Stimulated activated CD8-positive, alpha-beta memory T cell treated with anti-CD3 and anti-CD28 coated beads, Interleukin-4, amount 100 ng/mL, for 48 hours (primary cell): Measurements from ENCODE around the gene ZMYM4.

Experiments
- DNase-seq: peaks from one replicate; pipeline ENCODE4 v3.0.0-alpha.2; 2020

ZMYM4 gene

DNA sequence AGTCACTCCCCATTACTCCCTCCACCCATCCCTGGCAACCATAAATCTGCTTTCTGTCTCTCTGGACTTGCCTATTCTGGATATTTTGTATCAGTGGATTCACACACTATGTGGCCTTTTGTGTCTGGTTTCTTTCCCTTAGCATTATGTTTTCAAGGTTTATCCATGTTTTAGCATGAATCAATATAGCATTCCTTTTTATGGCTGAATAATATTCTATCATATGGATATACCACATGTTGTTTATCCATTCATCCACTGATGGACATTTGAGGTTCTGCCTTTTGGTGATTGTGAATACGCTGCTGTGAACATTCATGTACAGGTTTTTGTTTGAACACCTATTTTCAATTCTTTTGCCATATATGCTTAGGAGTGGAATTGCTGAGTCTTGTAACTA, 140.4 kb downstream of the ZMYM4 start:
- no peak for DNase-seq

DNA sequence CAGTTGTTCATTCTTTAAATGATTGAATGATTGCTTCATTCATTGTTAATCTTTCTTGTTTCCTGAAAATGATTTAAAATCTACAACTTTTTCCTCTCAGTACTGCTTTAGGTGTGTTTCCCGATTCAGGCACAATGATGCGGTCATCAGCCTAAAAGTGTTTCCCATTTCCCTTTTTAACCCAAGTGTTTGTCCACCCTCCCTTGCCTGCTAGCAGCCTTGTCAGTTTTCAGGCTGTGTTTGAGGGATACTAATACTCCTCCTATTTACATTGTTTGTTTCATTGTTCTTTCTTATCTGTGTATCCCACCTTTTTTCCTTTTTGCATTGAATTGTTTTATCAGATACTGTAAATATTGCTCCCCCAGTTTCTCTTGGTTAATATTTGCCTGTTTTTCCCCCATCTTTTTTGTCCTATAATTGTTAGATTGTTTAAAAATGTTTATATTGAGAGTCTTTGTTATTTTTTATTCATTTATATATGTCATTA, 157.6 kb downstream of the ZMYM4 start:
- no peak for DNase-seq

GRCh38 chr1:35428360-35428759, 159.9 kb downstream of the ZMYM4 start:
- DNase-seq, result no peak

DNA sequence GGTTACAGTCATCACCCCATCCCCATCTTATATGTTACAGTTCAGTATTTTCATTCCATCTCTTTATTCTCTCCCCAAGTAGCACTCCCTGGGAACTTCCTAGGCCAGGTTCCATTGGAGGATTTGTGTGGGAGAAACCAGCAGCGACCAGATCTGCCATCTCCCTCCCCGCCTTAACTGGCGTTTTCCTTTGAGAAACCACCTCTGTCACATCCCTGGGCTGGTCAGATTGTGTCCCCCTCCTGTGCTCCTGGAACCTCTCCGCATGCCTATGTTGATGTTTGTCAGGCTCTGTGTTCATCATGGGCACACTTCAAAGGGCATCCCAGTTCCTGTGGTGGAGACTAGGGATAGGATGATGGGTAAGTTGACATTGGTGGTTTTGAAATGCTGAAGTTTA, 162.3 kb downstream of the ZMYM4 start:
- DNase-seq, result no peak

- DNase-seq, result no peak
Observed at GRCh38 chr1:35431173-35431599, 162.7 kb downstream of the ZMYM4 start.

DNA sequence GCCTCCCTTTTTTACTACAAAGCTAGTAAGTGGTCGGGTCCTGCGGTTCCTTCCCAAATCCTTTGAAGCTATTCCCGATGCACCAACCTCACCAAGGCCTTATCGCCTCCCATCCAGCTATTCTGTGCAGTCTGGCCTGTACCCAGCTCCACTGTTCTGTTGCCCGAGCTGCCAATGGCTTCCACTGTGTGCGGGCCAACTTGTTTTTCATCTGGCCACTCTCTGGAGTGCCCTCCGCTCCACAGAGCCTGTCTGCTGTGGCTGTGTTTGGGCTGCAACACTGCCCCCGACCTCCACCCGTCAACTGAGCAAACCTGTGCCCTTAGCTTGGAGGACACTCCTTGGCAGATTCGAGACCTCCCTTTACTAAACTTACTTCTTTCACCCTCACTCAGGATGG, 163.7 kb downstream of the ZMYM4 start:
- DNase-seq, result no peak

GRCh38 chr1:35433714-35434113, 165.2 kb downstream of the ZMYM4 start:
- DNase-seq, result no peak

GRCh38 chr1:35434703-35435102, 166.2 kb downstream of the ZMYM4 start:
- DNase-seq, result no peak

GRCh38 chr1:35436078-35436477, 167.6 kb downstream of the ZMYM4 start:
- DNase-seq, result no peak

DNA sequence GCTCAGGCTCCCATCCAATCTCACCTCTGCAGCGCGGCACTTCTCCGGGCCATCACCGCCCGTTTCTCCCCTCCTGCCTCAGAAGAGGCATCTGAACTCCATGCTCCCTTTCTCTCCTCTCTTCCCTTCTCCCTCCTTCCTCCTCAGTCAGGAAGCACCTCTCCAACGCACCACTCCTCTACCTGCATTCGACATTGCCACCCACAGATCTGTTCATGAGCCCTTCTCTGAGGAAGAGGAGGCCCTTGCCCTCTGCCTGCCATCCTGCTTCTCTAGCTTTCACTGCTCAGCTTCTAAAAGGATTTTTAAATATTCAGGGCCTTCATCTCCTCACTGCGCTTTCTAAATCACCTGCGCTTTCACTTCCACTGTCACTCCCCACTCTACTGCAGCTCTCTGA, 168.7 kb downstream of the ZMYM4 start:
- no peak for DNase-seq

DNA sequence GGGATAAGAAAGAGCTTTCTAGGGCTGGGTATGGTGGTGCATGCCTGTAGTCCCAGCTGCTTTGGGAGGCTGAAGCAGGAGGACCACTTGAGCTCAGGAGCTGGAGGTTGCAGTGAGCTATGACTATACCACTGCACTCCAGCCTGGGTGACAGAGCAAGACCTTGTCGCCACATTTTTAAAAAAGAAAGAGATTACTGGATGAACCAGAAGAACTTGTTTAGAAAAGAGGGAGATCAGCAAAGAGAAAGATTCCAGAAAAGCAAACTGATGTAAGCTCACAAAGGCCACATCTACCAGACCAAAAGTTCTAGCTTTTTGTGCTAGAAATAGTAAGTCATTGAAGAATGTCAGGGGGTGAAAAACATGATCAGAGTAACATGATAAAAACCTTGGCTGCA, 171.1 kb downstream of the ZMYM4 start:
- no peak for DNase-seq

- no peak for DNase-seq
Observed at GRCh38 chr1:35441926-35442579, 173.5 kb downstream of the ZMYM4 start.

DNA sequence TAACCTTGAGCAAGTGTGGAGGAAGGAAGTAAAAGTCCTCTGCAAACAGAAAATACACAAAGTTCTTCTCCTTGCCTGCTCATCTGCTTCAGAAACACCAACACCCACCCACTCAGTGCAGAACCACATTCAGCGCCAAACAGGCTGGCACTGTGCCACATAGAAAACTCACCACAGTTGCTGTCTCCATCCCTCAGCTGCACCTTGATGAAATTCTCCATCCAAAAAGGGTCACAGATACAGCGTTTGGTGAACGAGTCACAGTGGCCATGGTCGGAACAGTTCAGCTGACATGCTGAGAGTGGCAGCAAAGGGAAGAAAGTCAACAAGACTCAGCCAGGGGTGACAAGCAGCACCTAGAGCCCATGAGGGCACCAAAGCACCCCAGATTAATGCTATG, 174.2 kb downstream of the ZMYM4 start:
- peak; percentile 67 for DNase-seq

DNA sequence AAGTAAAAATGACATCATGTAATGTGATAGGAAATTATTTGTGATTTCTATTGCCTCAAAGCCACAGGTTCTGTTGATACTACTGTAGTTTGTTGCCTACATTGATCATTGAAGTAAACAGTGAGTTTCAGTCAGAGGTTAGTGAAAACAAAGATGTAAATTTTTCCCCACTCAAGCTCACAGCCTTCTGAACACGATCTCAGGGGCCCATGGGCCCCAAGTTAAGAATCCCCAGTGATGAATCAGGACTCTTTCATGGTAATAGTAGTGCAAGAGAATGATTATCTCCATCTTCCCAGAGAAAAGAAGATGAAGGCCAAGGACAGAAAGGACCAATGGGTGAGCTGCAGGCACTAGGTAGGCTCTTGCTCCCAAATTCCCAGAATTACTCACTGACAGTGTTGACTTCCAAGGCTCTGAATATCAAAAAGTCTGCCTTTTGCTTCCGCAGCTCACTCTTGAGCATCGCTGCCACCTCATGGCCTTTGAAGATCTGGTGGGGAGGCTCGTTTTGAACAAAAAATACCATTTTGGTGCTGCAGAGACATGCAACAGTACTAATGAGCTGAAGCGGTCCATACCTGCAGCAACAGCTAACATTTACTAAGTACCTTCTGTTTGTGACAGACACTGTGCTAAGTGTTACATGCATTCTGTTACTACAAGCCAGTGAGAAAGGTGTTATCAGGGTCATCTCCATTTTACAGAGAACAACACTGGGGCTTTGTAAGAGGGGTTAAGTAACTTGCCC, 175.4 kb downstream of the ZMYM4 start:
- no peak for DNase-seq

DNA sequence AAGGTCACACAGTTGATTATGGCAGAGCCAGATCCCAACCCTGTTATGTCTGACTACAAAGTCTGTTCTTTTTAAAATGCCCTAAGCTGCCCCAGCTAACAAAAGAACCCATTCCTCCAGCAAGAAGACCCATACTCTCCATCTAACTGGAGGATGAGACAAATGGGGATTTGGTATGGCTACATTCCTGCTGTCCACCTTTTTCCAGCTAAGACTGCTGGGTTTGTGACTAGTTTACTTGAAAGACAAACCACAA, 175.9 kb downstream of the ZMYM4 start:
- no peak for DNase-seq

DNA sequence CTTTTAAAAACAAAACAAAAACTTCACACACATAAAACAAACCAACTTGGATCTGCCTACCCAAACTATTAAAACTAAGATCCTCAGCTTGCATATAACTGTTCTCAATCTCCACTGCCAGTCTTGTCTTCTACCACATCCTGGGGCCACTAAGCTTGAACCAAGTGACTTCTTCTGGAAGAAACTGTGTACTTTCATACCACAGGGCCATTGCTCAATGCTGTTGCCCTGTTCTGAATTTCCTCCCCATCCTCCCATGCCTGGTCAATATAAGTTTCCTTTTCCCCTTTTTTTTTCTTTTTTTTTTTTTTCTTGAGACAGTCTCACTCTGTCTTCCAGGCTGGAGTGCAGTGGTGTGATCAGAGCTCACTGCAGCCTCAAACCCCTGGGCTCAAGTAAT, 178.8 kb downstream of the ZMYM4 start:
- DNase-seq, result no peak

DNA sequence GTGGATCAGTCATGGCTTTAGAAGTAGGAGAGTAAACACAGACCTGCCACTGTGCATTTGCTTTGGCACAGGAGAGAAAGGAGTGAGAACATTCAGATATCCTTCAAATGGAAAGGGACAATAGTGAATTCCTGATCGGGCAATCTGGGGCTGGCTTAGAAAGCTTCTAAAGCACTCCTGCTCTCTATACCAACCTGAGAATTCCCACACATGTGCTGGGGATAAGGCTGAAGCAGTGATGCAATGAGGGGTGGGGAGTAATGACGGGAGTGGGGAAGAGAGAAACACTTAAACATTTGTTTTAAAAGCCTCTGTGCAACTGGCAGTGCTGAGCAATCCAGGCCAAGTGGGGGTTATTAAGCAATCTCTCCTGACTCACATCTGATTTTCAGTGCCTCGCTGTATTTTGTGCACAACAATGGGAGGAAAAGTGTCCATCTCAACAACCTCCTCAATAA, 179.9 kb downstream of the ZMYM4 start:
- DNase-seq, result no peak

GRCh38 chr1:35449334-35450008, 181.0 kb downstream of the ZMYM4 start:
- no peak for DNase-seq

GRCh38 chr1:35451125-35451528, 182.6 kb downstream of the ZMYM4 start:
- peak; percentile 87 for DNase-seq

- DNase-seq, result no peak
Observed at GRCh38 chr1:35452106-35452774, 183.7 kb downstream of the ZMYM4 start.

DNA sequence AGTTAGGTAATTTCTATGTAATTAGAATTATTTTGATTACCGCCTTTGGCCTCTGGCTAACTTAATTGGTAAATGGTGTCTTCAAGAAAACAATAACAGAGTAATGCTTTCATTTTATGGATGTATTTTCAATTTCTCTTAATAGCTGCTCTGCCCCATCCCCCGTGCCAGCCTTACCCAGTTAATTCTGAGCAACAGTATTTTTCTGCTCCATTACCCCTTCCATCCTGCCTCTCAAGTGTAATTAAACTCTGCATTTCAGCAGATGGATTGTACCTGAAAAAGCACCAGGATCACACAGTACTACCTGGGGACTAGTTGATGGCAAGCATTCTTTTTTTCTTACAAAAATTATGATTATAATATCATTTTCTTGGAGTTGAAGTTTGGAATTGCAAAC, 184.5 kb downstream of the ZMYM4 start:
- no peak for DNase-seq

- DNase-seq, result no peak
Observed at GRCh38 chr1:35454176-35454575, 185.7 kb downstream of the ZMYM4 start.

- DNase-seq, result no peak
Observed at GRCh38 chr1:35454616-35455015, 186.1 kb downstream of the ZMYM4 start.

DNA sequence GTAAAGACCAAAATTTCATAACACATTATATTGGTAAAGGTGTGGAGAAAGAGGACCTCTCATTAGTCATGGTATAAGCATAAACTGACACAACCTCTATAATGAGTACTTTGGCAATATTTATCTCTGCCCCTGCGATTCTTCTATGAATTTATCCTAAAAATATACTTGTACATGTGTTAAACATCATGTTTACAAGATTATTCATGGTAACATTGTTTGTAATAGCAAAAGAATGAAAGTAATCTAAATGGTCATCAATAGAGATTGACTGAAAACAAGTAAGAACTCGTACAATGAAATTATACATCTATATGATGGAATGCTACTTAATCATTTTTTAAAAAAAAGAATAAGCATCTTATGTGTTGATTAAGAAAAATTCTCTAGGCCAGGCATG, 192.3 kb downstream of the ZMYM4 start:
- no peak for DNase-seq
